ENCODE results near the gene IVD. TPM values are rescaled to one million over a fixed set of nuclear protein-coding genes. Genes with fewer than 3 reads are reported as not detected.
"Not testable (repeated sequence)": the region's sequence is repeated elsewhere in the genome, so short reads cannot be mapped to it uniquely, and the experiment has no call there.

The IVD gene
- total RNA-seq, 2 experiments from 2014 or later, result 70.3 to 87.2 TPM

GRCh38 chr15:40451527-40452158, 46.0 kb downstream of the IVD start:
- CTCF ChIA-PET, result interaction anchor here (0.8 to 5.9 kb wide), 6 partner anchors 11 to 114 kb away, joined by 3 to 54 read pairs (median 4); partner anchors contain the start of genes BAHD1 and CHST14
- peak overlapping the region; percentile 77 for H3K27ac Mint-ChIP-seq
- peak overlapping the region; percentile 8 for H3K4me3 Mint-ChIP-seq
- H3K9me3 Mint-ChIP-seq (ENCODE audit: low read depth), result no peaks in the 10 kb centered on the region
- DNase-seq (no peak), ATAC-seq (no peak)
- H3K27me3 Mint-ChIP-seq, result no peaks in the 10 kb centered on the region
- no peaks in the 10 kb centered on the region for H3K36me3 Mint-ChIP-seq
- H3K4me1 Mint-ChIP-seq, result peaks cover 54% of the 10 kb centered on the region

- CTCF ChIA-PET, result interaction anchor here (0.8 to 5.9 kb wide), 7 partner anchors 10 to 115 kb away, joined by 3 to 54 read pairs (median 5); partner anchors contain the start of genes BAHD1 and CHST14
- H3K27me3 Mint-ChIP-seq, result no peaks in the 10 kb centered on the region
- no peaks in the 10 kb centered on the region for H3K9me3 Mint-ChIP-seq (ENCODE audit: low read depth)
- H3K4me1 Mint-ChIP-seq, result peaks cover 54% of the 10 kb centered on the region
- no peaks in the 10 kb centered on the region for H3K36me3 Mint-ChIP-seq
- H3K4me3 Mint-ChIP-seq, result peak overlapping the region; percentile 8
- ATAC-seq (peak; percentile 74), DNase-seq (peak; percentile 57)
- H3K27ac Mint-ChIP-seq, result peak overlapping the region; percentile 77
Measured at GRCh38 chr15:40452296-40453090, 46.9 kb downstream of the IVD start.

GRCh38 chr15:40453941-40454340, 48.3 kb downstream of the IVD start:
- ATAC-seq (peak; percentile 76), DNase-seq (peak; percentile 74)
- H3K27me3 Mint-ChIP-seq; H3K36me3 Mint-ChIP-seq; H3K9me3 Mint-ChIP-seq (ENCODE audit: low read depth): not testable (repeated sequence)
- CTCF ChIA-PET, result interaction anchor here (1.0 to 5.9 kb wide), 3 partner anchors 13 to 179 kb away, joined by 3 to 54 read pairs (median 6); partner anchors contain the start of gene BAHD1
- H3K27ac Mint-ChIP-seq, result peak overlapping the region; percentile 77
- peaks cover 54% of the 10 kb centered on the region for H3K4me1 Mint-ChIP-seq
- peak overlapping the region; percentile 44 for H3K4me3 Mint-ChIP-seq

GRCh38 chr15:40454904-40455391, 49.4 kb downstream of the IVD start:
- Mint-ChIP-seq H3K27me3 (no peaks in the 10 kb centered on the region), H3K4me3 (no peak overlapping the region), H3K9me3 (ENCODE audit: low read depth) (no peaks in the 10 kb centered on the region), H3K36me3 (no peaks in the 10 kb centered on the region), H3K4me1 (peaks cover 50% of the 10 kb centered on the region), H3K27ac (peak overlapping the region; percentile 42)
- DNase-seq (no peak), ATAC-seq (no peak)
- CTCF ChIA-PET, result interaction anchor here (0.9 to 5.9 kb wide), 4 partner anchors 9 to 180 kb away, joined by 3 to 54 read pairs (median 4); partner anchors contain the start of gene BAHD1

GRCh38 chr15:40456299-40456712, 50.7 kb downstream of the IVD start:
- H3K27ac Mint-ChIP-seq, result no peak overlapping the region
- no peak for ATAC-seq
- H3K9me3 Mint-ChIP-seq (ENCODE audit: low read depth), result no peaks in the 10 kb centered on the region
- no peaks in the 10 kb centered on the region for H3K36me3 Mint-ChIP-seq
- peaks cover 45% of the 10 kb centered on the region for H3K4me1 Mint-ChIP-seq
- no peak for DNase-seq
- no peaks in the 10 kb centered on the region for H3K27me3 Mint-ChIP-seq
- H3K4me3 Mint-ChIP-seq, result no peak overlapping the region
- CTCF ChIA-PET, result interaction anchor here (1.3 to 1.8 kb wide), 2 partner anchors 15 to 81 kb away, joined by 3 to 11 read pairs; partner anchors contain the start of gene BAHD1

- no peak for ATAC-seq
- no peaks in the 10 kb centered on the region for H3K9me3 Mint-ChIP-seq (ENCODE audit: low read depth)
- peaks cover 41% of the 10 kb centered on the region for H3K4me1 Mint-ChIP-seq
- H3K4me3 Mint-ChIP-seq, result no peak overlapping the region
- H3K27me3 Mint-ChIP-seq, result no peaks in the 10 kb centered on the region
- CTCF ChIA-PET, result interaction anchor here (1.3 to 1.8 kb wide), 2 partner anchors 16 to 81 kb away, joined by 3 to 11 read pairs; partner anchors contain the start of gene BAHD1
- H3K27ac Mint-ChIP-seq, result no peak overlapping the region
- H3K36me3 Mint-ChIP-seq, result no peaks in the 10 kb centered on the region
- no peak for DNase-seq
Measured at GRCh38 chr15:40456738-40457137, 51.1 kb downstream of the IVD start.

GRCh38 chr15:40458495-40459371, 53.1 kb downstream of the IVD start:
- Mint-ChIP-seq H3K4me3 (no peak overlapping the region), H3K27ac (no peak overlapping the region), H3K27me3 (no peaks in the 10 kb centered on the region), H3K4me1 (peaks cover 21% of the 10 kb centered on the region), H3K9me3 (ENCODE audit: low read depth) (no peaks in the 10 kb centered on the region), H3K36me3 (peaks cover 4% of the 10 kb centered on the region)
- no peak for DNase-seq
- ATAC-seq, result no peak
- CTCF ChIA-PET, result interaction anchor here (1.1 to 1.3 kb wide), 2 partner anchors 11 to 37 kb away, joined by 3 to 4 read pairs; no protein-coding TSS in a partner anchor

- Mint-ChIP-seq H3K27ac (no peak overlapping the region), H3K4me3 (no peak overlapping the region), H3K4me1 (peaks cover 13% of the 10 kb centered on the region), H3K9me3 (ENCODE audit: low read depth) (no peaks in the 10 kb centered on the region), H3K27me3 (no peaks in the 10 kb centered on the region), H3K36me3 (peaks cover 4% of the 10 kb centered on the region)
- DNase-seq (no peak), ATAC-seq (no peak)
- CTCF ChIA-PET, result interaction anchor here (1.1 to 1.3 kb wide), 2 partner anchors 10 to 38 kb away, joined by 3 to 4 read pairs; no protein-coding TSS in a partner anchor
Measured at GRCh38 chr15:40459391-40460015, 53.9 kb downstream of the IVD start.

GRCh38 chr15:40460404-40460803, 54.8 kb downstream of the IVD start:
- Mint-ChIP-seq H3K36me3 (peaks cover 8% of the 10 kb centered on the region), H3K4me1 (peaks cover 4% of the 10 kb centered on the region), H3K27ac (no peak overlapping the region), H3K9me3 (ENCODE audit: low read depth) (no peaks in the 10 kb centered on the region), H3K4me3 (no peak overlapping the region), H3K27me3 (no peaks in the 10 kb centered on the region)
- ATAC-seq (no peak), DNase-seq (no peak)
- CTCF ChIA-PET, result no interaction called here

- DNase-seq (no peak), ATAC-seq (no peak)
- CTCF ChIA-PET, result interaction anchor here (1.1 kb wide), 1 partner anchor 128 kb away, joined by 4 read pairs; no protein-coding TSS in a partner anchor
- no peak overlapping the region for H3K4me3 Mint-ChIP-seq
- peaks cover 13% of the 10 kb centered on the region for H3K36me3 Mint-ChIP-seq
- no peaks in the 10 kb centered on the region for H3K9me3 Mint-ChIP-seq (ENCODE audit: low read depth)
- H3K4me1 Mint-ChIP-seq, result peaks cover 6% of the 10 kb centered on the region
- H3K27me3 Mint-ChIP-seq, result no peaks in the 10 kb centered on the region
- H3K27ac Mint-ChIP-seq, result no peak overlapping the region
Measured at GRCh38 chr15:40461958-40462357, 56.4 kb downstream of the IVD start.

GRCh38 chr15:40463279-40463678, 57.7 kb downstream of the IVD start:
- Mint-ChIP-seq H3K36me3 (peaks cover 13% of the 10 kb centered on the region), H3K27me3 (no peaks in the 10 kb centered on the region), H3K27ac (no peak overlapping the region), H3K4me3 (no peak overlapping the region), H3K9me3 (ENCODE audit: low read depth) (no peaks in the 10 kb centered on the region), H3K4me1 (peaks cover 7% of the 10 kb centered on the region)
- CTCF ChIA-PET, result interaction anchor here (0.7 to 1.4 kb wide), 7 partner anchors 8 to 144 kb away, joined by 3 to 4 read pairs (median 3); no protein-coding TSS in a partner anchor
- ATAC-seq (no peak), DNase-seq (no peak)

GRCh38 chr15:40463886-40464545, 58.4 kb downstream of the IVD start:
- ATAC-seq, result no peak
- Mint-ChIP-seq H3K27ac (no peak overlapping the region), H3K36me3 (peaks cover 13% of the 10 kb centered on the region)

More at GRCh38 chr15:40463886-40464545, 58.4 kb downstream of the IVD start:
- CTCF ChIA-PET, result interaction anchor here (0.7 to 1.2 kb wide), 3 partner anchors 9 to 145 kb away, joined by 3 to 4 read pairs (median 4); no protein-coding TSS in a partner anchor
- DNase-seq, result no peak
- no peaks in the 10 kb centered on the region for H3K27me3 Mint-ChIP-seq
- H3K4me3 Mint-ChIP-seq, result no peak overlapping the region
- no peaks in the 10 kb centered on the region for H3K9me3 Mint-ChIP-seq (ENCODE audit: low read depth)
- peaks cover 7% of the 10 kb centered on the region for H3K4me1 Mint-ChIP-seq

Measured in activated CD8-positive, alpha-beta memory T cell treated with anti-CD3 and anti-CD28 coated beads, Interleukin-2, amount 10 ng/mL, durations not matched to agents 7 days and 5 days (primary cell).